Liver (tissue), 9 donors: Measurements from ENCODE around the gene PTPA. TPM values are rescaled to one million over a fixed set of nuclear protein-coding genes. Genes with fewer than 3 reads are reported as not detected.

Experiments used
- DNase-seq: peaks from one replicate; pipeline ENCODE4 v3.0.0-alpha.2; 2017; ENCODE audit warnings: low spot score
- H3K27ac ChIP-seq, 2 donors: one replicate each; pipeline ENCODE4 v1.7.0; 2013; ENCODE audit warnings: inconsistent platforms in 2 of 2, low read length in 2 of 2, control low read depth in 1 of 2, low read depth in 1 of 2, mild to moderate bottlenecking in 1 of 2
- H3K27me3 ChIP-seq, 4 donors: one replicate each; pipeline versions ENCODE4 v1.6.1 to v1.7.0; 2013; ENCODE audit warnings: low read length in 3 of 4, inconsistent platforms in 1 of 4, mild to moderate bottlenecking in 1 of 4, moderate library complexity in 1 of 4; ENCODE audit not compliant: control insufficient read depth in 4 of 4, insufficient read depth in 4 of 4
- H3K36me3 ChIP-seq, 4 donors: one replicate each; pipeline versions ENCODE4 v1.6.1 to v1.7.0; 2013; ENCODE audit warnings: low read length in 3 of 4, mild to moderate bottlenecking in 3 of 4, low read depth in 1 of 4, moderate library complexity in 1 of 4; ENCODE audit not compliant: control insufficient read depth in 4 of 4, insufficient read depth in 3 of 4
- H3K4me1 ChIP-seq, 4 donors: one replicate each; pipeline versions ENCODE4 v1.6.1 to v1.7.0; 2013; ENCODE audit warnings: low read length in 3 of 4, mild to moderate bottlenecking in 3 of 4, moderate library complexity in 1 of 4; ENCODE audit not compliant: control insufficient read depth in 4 of 4, insufficient read depth in 4 of 4
- H3K4me3 ChIP-seq, 3 donors: one replicate each; pipeline versions ENCODE4 v1.6.1 to v1.7.0; 2013; ENCODE audit warnings: low read length in 3 of 3, control low read depth in 1 of 3, low read depth in 1 of 3, mild to moderate bottlenecking in 1 of 3
- H3K9ac ChIP-seq, 2 donors: one replicate each; pipeline ENCODE4 v1.7.0; 2013; ENCODE audit warnings: low read length in 2 of 2, mild to moderate bottlenecking in 2 of 2, moderate library complexity in 2 of 2, control low read depth in 1 of 2, low read depth in 1 of 2
- H3K9me3 ChIP-seq, 4 donors: one replicate each; pipeline versions ENCODE4 v1.6.1 to v1.7.0; 2013; ENCODE audit warnings: low read length in 3 of 4; ENCODE audit not compliant: control insufficient read depth in 4 of 4
- ATF3 ChIP-seq: IDR thresholded peaks from 2 replicates; pipeline ENCODE4 v1.6.1; 2016; ENCODE audit warnings: antibody characterized with exemption
- FOXA1 ChIP-seq: IDR thresholded peaks from 2 replicates; pipeline ENCODE4 v1.6.1; 2016; ENCODE audit warnings: antibody characterized with exemption
- GABPA ChIP-seq, 2 donors: IDR thresholded peaks in 1 of 2; conservative IDR thresholded peaks in 1 of 2; 2 replicates each; pipeline ENCODE4 v1.6.1; 2016; ENCODE audit warnings: antibody characterized with exemption in 2 of 2, mild to moderate bottlenecking in 1 of 2, moderate library complexity in 1 of 2
- HNF4G ChIP-seq: IDR thresholded peaks from 2 replicates; pipeline ENCODE4 v1.6.1; 2016; ENCODE audit warnings: antibody characterized with exemption
- JUND ChIP-seq, 2 donors: IDR thresholded peaks; 2 replicates each; pipeline ENCODE4 v1.6.1; 2016; ENCODE audit warnings: antibody characterized with exemption in 2 of 2
- REST ChIP-seq: IDR thresholded peaks from 2 replicates; pipeline ENCODE4 v1.6.1; 2016; ENCODE audit warnings: antibody characterized with exemption, mild to moderate bottlenecking
- SP1 ChIP-seq: IDR thresholded peaks from 2 replicates; pipeline ENCODE4 v1.6.1; 2018; ENCODE audit warnings: antibody characterized with exemption, mild to moderate bottlenecking
- WGBS: extraction: QIAGEN DNeasy Blood & Tissue Kit; methylation state at CpG from one replicate; pipeline ENCODE4 v1.1.7; 2013; 5-methylcytosine and 5-hydroxymethylcytosine counted together
- polyA plus RNA-seq, 2 donors: library from polyadenylated mRNA; stranded (reverse) in 1 of 2; unstranded in 1 of 2; fragments of 200-250 nt in 1 of 2; fragments of >200 nt in 1 of 2; fragmentation: Nextera tagmentation in 1 of 2; extraction: Ambion mirVana in 1 of 2; gene quantifications; one replicate each; pipeline versions ENCODE4 v1.2.1 to v1.2.3, GENCODE V29; 2013 to 2015
- total RNA-seq, 2 donors: library from RNA; depleted of rRNA; stranded (reverse); fragments of >200 nt; gene quantifications; one replicate each; pipeline ENCODE4 v1.2.3, GENCODE V29; 2014
- TF ChIP-seq, protein P1 (sequence below): fragments of 150-350 bp; IDR thresholded peaks from 2 replicates; pipeline ENCODE4 v1.5.1; 2017; ENCODE audit warnings: improper control_type of control experiment, low read depth, low read length; ENCODE audit not compliant: missing input control
- TF ChIP-seq, protein P2 (sequence below): IDR thresholded peaks from 2 replicates; pipeline ENCODE4 v1.6.1; 2016; ENCODE audit warnings: antibody characterized with exemption
- donor health status: healthy.
- donor health status: healthy.
- donor health status: healthy.
- donor health status: healthy.
- donor health status: healthy.

Gene PTPA
- total and polyA plus RNA-seq, 4 donors, result 27.6 to 66.0 (median 38.4) TPM

DNA sequence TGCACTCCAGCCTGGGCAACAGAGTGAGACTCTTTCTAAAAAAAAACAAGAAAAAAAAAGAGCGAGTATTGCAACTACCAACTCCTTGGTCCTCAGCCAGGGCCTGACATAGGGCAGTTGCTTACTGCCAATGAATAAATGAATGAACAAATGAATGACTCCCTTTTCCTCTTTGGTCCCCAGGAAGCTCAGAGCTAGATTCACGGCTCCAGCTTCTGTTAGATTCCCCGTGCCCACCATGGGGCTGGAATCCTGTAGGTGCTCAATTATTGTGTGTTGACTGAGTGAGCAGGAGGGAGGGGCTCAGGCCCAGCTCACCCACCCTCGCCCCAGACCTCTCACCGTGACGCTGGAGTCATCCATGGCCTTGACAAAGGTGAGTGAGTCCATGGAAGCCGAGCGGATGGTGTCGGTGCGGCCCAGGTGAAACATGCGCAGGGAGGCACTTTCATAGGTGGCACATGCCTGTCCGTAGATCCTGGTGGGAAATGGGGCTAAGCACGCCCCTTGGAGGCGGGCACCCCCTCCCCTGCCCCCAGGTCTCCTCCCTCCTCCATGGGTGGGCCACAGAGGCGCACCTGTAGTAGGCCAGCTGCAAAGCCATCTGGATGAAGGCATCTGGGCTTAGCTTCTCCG is 13.4 kb upstream of the PTPA start:
- H3K27ac ChIP-seq, result no peak overlapping the region
- 96% methylated on average over 16 of the region's 16 CpGs for WGBS
- no peaks in the 10 kb centered on the region for H3K9me3 ChIP-seq
- TF ChIP-seq SP1 (no peak), GABPA (IDR thresholded peaks at IDR 0.05 in 1 of 2, conservative IDR thresholded peaks at IDR 0.05 in 1 of 2) (no peak), FOXA1 (no peak), ATF3 (no peak), JUND (IDR thresholded peaks at IDR 0.05) (no peak)
- TF ChIP-seq, protein P1, sequence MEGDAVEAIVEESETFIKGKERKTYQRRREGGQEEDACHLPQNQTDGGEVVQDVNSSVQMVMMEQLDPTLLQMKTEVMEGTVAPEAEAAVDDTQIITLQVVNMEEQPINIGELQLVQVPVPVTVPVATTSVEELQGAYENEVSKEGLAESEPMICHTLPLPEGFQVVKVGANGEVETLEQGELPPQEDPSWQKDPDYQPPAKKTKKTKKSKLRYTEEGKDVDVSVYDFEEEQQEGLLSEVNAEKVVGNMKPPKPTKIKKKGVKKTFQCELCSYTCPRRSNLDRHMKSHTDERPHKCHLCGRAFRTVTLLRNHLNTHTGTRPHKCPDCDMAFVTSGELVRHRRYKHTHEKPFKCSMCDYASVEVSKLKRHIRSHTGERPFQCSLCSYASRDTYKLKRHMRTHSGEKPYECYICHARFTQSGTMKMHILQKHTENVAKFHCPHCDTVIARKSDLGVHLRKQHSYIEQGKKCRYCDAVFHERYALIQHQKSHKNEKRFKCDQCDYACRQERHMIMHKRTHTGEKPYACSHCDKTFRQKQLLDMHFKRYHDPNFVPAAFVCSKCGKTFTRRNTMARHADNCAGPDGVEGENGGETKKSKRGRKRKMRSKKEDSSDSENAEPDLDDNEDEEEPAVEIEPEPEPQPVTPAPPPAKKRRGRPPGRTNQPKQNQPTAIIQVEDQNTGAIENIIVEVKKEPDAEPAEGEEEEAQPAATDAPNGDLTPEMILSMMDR, result no peak
- H3K4me1 ChIP-seq, result peaks cover 0 to 18% (median 11%) of the 10 kb centered on the region in 4 donors
- DNase-seq, result no peak
- H3K27me3 ChIP-seq, result no peaks in the 10 kb centered on the region
- peaks cover 8 to 55% (median 30%) of the 10 kb centered on the region in 4 donors for H3K36me3 ChIP-seq
- H3K4me3 ChIP-seq, result no peak overlapping the region
- no peak overlapping the region for H3K9ac ChIP-seq

DNA sequence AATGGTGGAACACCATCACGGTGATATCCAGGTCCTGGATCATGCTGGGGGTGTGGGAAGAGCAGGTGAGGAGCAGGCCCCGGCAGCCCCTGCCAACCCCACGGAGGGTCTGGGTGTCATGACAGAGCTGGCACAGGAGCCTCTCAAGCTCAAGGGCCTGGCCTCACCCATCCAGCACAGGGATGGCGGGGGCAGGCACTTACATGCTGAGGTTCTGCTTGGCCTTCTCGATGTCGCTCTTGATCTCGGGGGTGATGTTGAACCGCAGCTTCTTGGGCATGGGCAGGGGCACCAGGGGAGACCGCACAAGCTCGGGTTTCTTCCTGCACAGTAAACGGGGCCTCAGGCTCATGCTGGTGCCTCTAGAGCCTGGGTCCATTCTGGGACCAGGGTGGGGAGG is 12.9 kb upstream of the PTPA start:
- H3K9me3 ChIP-seq, result no peaks in the 10 kb centered on the region
- H3K9ac ChIP-seq, result no peak overlapping the region
- DNase-seq, result no peak
- TF ChIP-seq REST (no peak), FOXA1 (no peak)
- no peaks in the 10 kb centered on the region for H3K27me3 ChIP-seq
- 96% methylated on average over 11 of the region's 11 CpGs for WGBS
- H3K4me3 ChIP-seq, result no peak overlapping the region
- H3K27ac ChIP-seq, result no peak overlapping the region
- H3K4me1 ChIP-seq, result peaks cover 0 to 18% (median 11%) of the 10 kb centered on the region in 4 donors
- peaks cover 8 to 55% (median 30%) of the 10 kb centered on the region in 4 donors for H3K36me3 ChIP-seq

- 84% methylated on average over 28 of the region's 28 CpGs for WGBS
- Histone ChIP-seq H3K27ac (no peak overlapping the region), H3K4me3 (no peak overlapping the region), H3K27me3 (no peaks in the 10 kb centered on the region), H3K9me3 (no peaks in the 10 kb centered on the region), H3K9ac (no peak overlapping the region), H3K36me3 (peaks cover 8 to 52% (median 26%) of the 10 kb centered on the region in 4 donors), H3K4me1 (peaks cover 0 to 5% (median 2%) of the 10 kb centered on the region in 4 donors)
- no peak for DNase-seq
- TF ChIP-seq, protein P2, sequence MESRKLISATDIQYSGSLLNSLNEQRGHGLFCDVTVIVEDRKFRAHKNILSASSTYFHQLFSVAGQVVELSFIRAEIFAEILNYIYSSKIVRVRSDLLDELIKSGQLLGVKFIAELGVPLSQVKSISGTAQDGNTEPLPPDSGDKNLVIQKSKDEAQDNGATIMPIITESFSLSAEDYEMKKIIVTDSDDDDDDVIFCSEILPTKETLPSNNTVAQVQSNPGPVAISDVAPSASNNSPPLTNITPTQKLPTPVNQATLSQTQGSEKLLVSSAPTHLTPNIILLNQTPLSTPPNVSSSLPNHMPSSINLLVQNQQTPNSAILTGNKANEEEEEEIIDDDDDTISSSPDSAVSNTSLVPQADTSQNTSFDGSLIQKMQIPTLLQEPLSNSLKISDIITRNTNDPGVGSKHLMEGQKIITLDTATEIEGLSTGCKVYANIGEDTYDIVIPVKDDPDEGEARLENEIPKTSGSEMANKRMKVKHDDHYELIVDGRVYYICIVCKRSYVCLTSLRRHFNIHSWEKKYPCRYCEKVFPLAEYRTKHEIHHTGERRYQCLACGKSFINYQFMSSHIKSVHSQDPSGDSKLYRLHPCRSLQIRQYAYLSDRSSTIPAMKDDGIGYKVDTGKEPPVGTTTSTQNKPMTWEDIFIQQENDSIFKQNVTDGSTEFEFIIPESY, result no peak
- no peak for TF ChIP-seq REST
- no peak for TF ChIP-seq JUND (IDR thresholded peaks at IDR 0.05)
- no peak for TF ChIP-seq ATF3
- TF ChIP-seq HNF4G, result no peak
Observed at GRCh38 chr9:129100383-129101169, 10.6 kb upstream of the PTPA start.
